HEK293 (cell line): ENCODE results near the gene RAB23.

ENCODE experiments used
- ZNF155 ChIP-seq: fragments of 450-650 bp; formaldehyde crosslinking; IDR thresholded peaks from 2 replicates; pipeline ENCODE4 v1.5.1; 2016; ENCODE audit warnings: missing biosample characterization, missing genetic modification characterization
- TF ChIP-seq, protein P1 (sequence below): fragments of 450-650 bp; formaldehyde crosslinking; IDR thresholded peaks from 2 replicates; pipeline ENCODE4 v1.5.1; 2016; ENCODE audit warnings: missing biosample characterization, missing genetic modification characterization

GRCh38 chr6:57220083-57220703, 1.9 kb downstream of the RAB23 start:
- no peak for TF ChIP-seq ZNF155 (tag by site-specific recombination)
- TF ChIP-seq, protein P1, sequence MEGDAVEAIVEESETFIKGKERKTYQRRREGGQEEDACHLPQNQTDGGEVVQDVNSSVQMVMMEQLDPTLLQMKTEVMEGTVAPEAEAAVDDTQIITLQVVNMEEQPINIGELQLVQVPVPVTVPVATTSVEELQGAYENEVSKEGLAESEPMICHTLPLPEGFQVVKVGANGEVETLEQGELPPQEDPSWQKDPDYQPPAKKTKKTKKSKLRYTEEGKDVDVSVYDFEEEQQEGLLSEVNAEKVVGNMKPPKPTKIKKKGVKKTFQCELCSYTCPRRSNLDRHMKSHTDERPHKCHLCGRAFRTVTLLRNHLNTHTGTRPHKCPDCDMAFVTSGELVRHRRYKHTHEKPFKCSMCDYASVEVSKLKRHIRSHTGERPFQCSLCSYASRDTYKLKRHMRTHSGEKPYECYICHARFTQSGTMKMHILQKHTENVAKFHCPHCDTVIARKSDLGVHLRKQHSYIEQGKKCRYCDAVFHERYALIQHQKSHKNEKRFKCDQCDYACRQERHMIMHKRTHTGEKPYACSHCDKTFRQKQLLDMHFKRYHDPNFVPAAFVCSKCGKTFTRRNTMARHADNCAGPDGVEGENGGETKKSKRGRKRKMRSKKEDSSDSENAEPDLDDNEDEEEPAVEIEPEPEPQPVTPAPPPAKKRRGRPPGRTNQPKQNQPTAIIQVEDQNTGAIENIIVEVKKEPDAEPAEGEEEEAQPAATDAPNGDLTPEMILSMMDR: no peak
